Measurements from ENCODE around the gene CHRM1. TPM values are rescaled to one million over a fixed set of nuclear protein-coding genes. Genes with fewer than 3 reads are reported as not detected.

Gene CHRM1
- total and polyA plus RNA-seq, 4 donors, result 0.38 to 1.5 (median 1.2) TPM

- ATAC-seq (ENCODE audit: insufficient read depth, low FRiP score), result no peak
- Histone ChIP-seq H3K27me3 (ENCODE audit: control insufficient read depth in 3 of 3, insufficient read depth in 3 of 3, low read length in 2 of 3) (no peaks in the 10 kb centered on the region), H3K9me3 (ENCODE audit: control insufficient read depth in 4 of 4, insufficient read depth in 3 of 4, low read length in 3 of 4) (no peaks in the 10 kb centered on the region), H3K4me1 (ENCODE audit: control insufficient read depth in 5 of 5, insufficient read depth in 5 of 5, low read length in 5 of 5) (peaks cover 8 to 23% (median 15%) of the 10 kb centered on the region in 5 donors), H3K36me3 (ENCODE audit: control insufficient read depth in 4 of 4, insufficient read depth in 4 of 4, low read length in 4 of 4) (peaks cover 55 to 62% (median 58%) of the 10 kb centered on the region in 4 donors), H3K9ac (ENCODE audit: insufficient read depth in 1 of 2, low read length in 2 of 2) (no peak overlapping the region), H3K27ac (ENCODE audit: low read depth in 1 of 2, low read length in 1 of 2) (peak overlapping the region in 1 of 2 donors; percentile 11), H3K4me3 (no peak overlapping the region)
- no peak for DNase-seq
- TF ChIP-seq CTCF (IDR thresholded peaks at IDR 0.05; ENCODE audit: control extremely low read depth, extremely low read depth), result no peak
- 89 to 90% methylated on average over 11 of the region's 11 CpGs for WGBS, 2 donors
These were observed 35.9 kb downstream of the CHRM1 start for GRCh38 chr11:62885137-62885750.

- peaks cover 15 to 35% (median 22%) of the 10 kb centered on the region in 5 donors for H3K4me1 ChIP-seq (ENCODE audit: control insufficient read depth in 5 of 5, insufficient read depth in 5 of 5, low read length in 5 of 5)
These were observed 37.5 kb downstream of the CHRM1 start for GRCh38 chr11:62883673-62884072.

GRCh38 chr11:62882788-62883501 lies 38.2 kb downstream of the CHRM1 start:
- no peak for TF ChIP-seq CTCF (IDR thresholded peaks at IDR 0.05; ENCODE audit: control extremely low read depth, extremely low read depth)
- H3K9me3 ChIP-seq (ENCODE audit: control insufficient read depth in 4 of 4, insufficient read depth in 3 of 4, low read length in 3 of 4), result no peaks in the 10 kb centered on the region
- peak overlapping the region; percentile 98 for H3K9ac ChIP-seq (ENCODE audit: insufficient read depth in 1 of 2, low read length in 2 of 2)
- H3K4me1 ChIP-seq (ENCODE audit: control insufficient read depth in 5 of 5, insufficient read depth in 5 of 5, low read length in 5 of 5), result peaks cover 15 to 35% (median 20%) of the 10 kb centered on the region in 5 donors
- WGBS, 2 donors, result 30 to 37% methylated on average over 5 of the region's 5 CpGs
- peak overlapping the region; percentile 22 to 80 for H3K27ac ChIP-seq (ENCODE audit: low read depth in 1 of 2, low read length in 1 of 2)
- no peaks in the 10 kb centered on the region for H3K27me3 ChIP-seq (ENCODE audit: control insufficient read depth in 3 of 3, insufficient read depth in 3 of 3, low read length in 2 of 3)
- DNase-seq, result peak in 2 of 3 donors; percentile 44 to 59
- H3K36me3 ChIP-seq (ENCODE audit: control insufficient read depth in 4 of 4, insufficient read depth in 4 of 4, low read length in 4 of 4), result peaks cover 39 to 49% (median 44%) of the 10 kb centered on the region in 4 donors
- peak overlapping the region; percentile 55 for H3K4me3 ChIP-seq
- ATAC-seq (ENCODE audit: insufficient read depth, low FRiP score), result no peak

More at GRCh38 chr11:62883673-62884072, 37.5 kb downstream of the CHRM1 start:
- Histone ChIP-seq H3K9me3 (ENCODE audit: control insufficient read depth in 4 of 4, insufficient read depth in 3 of 4, low read length in 3 of 4) (no peaks in the 10 kb centered on the region), H3K27me3 (ENCODE audit: control insufficient read depth in 3 of 3, insufficient read depth in 3 of 3, low read length in 2 of 3) (no peaks in the 10 kb centered on the region), H3K36me3 (ENCODE audit: control insufficient read depth in 4 of 4, insufficient read depth in 4 of 4, low read length in 4 of 4) (peaks cover 46 to 55% (median 49%) of the 10 kb centered on the region in 4 donors), H3K9ac (ENCODE audit: insufficient read depth in 1 of 2, low read length in 2 of 2) (peak overlapping the region in 1 of 2 donors; percentile 47), H3K27ac (ENCODE audit: low read depth in 1 of 2, low read length in 1 of 2) (peak overlapping the region in 1 of 2 donors; percentile 16), H3K4me3 (no peak overlapping the region)
- no peak for DNase-seq
- no peak for ATAC-seq (ENCODE audit: insufficient read depth, low FRiP score)
- TF ChIP-seq CTCF (IDR thresholded peaks at IDR 0.05; ENCODE audit: control extremely low read depth, extremely low read depth), result no peak
- 72 to 78% methylated on average over 3 of the region's 3 CpGs for WGBS, 2 donors

Measured in lung (tissue), 12 donors.